Measurements from ENCODE around the gene PRXL2C. TPM values are rescaled to one million over a fixed set of nuclear protein-coding genes. Genes with fewer than 3 reads are reported as not detected.
"Not testable (repeated sequence)": the region's sequence is repeated elsewhere in the genome, so short reads cannot be mapped to it uniquely, and the experiment has no call there.

PRXL2C gene
- total RNA-seq (10 to 100 TPM; 21.1 to 25.8 TPM), total RNA-seq (32.4 to 50.2 reads per million in 2 donors)

DNA sequence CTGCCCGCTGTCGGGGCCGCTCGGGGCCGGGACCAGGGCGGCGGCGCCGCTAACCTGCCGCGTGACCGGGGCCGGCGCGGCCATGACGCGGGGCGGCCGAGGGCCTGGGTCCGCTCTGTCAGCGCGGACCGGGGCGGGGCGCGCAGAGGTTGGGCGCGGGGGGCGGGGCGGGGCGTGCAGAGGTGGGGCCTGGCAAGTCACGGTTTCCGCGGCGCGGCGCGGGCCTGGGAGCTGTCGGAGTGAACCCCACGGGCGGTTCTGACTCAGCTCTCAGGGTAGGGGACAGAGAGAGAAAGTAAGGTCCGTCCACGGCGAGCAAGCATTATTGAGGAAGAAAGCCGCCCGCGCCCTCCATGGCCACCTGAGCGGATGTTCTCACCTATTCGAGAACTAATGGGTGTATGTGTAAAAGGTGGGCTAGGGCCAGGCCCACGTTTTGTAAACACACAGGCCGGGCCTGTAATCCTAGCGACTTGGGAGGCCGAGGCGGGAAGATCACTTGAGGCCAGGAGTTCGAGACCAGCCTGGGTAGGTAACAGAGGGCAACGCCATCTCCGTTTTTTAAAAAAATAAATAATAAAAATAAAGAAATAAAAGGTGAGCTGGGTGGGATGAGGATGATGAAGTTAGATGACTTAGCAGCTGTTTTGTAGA, at the start of gene PRXL2C:
TSS of gene PRXL2C (minus strand) at position 120 of the 654 bp plus-strand sequence. CDS start at position 84, 36 bp downstream.
- no peaks in the 10 kb centered on the region for H3K36me3 Mint-ChIP-seq (ENCODE audit: low read depth)
- peaks cover 25% of the 10 kb centered on the region for H3K4me1 Mint-ChIP-seq
- ATAC-seq (peak; percentile 74), DNase-seq (peak; percentile 66 to 80 (median 79))
- H3K4me3 Mint-ChIP-seq, result peak within 1 kb of the TSS; percentile 97
- no peaks in the 10 kb centered on the region for H3K9me3 ChIP-seq (ENCODE audit: control insufficient read depth, low read length, poor library complexity, severe bottlenecking)
- no peaks in the 10 kb centered on the region for H3K27me3 Mint-ChIP-seq
- H3K27ac Mint-ChIP-seq, result peak within 1 kb of the TSS; percentile 99

DNA sequence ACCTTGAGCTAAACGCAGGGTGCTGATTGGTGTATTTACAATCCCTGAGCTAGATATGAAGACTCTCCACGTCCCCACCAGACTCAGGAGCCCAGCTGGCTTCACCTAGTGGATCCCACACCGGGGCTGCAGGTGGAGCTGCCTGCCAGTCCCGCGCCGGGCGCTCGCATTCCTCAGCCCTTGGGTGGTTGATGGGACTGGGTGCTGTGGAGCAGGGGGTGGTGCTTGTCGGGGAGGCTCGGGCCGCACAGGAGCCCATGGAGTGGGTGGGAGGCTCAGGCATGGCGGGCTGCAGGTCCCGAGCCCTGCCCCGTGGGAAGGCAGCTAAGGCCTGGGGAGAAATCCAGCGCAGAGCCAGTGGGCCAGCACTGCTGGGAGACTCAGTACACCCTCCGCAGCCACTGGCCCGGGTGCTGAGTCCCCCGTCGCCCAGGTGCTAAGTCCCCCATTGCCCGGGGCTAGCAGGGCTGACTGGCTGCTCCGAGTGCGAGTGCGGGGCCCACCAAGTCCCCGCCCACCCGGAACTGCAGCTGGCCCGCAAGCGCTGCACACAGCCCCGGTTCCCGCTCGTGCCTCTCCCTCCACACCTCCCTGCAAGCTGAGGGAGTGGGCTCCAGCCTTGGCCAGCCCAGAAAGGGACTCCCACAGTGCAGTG, 45.7 kb upstream of the PRXL2C start:
- H3K4me3 Mint-ChIP-seq; H3K27ac Mint-ChIP-seq; H3K4me1 Mint-ChIP-seq; H3K27me3 Mint-ChIP-seq; ATAC-seq; H3K9me3 ChIP-seq (ENCODE audit: control insufficient read depth, low read length, poor library complexity, severe bottlenecking); H3K36me3 Mint-ChIP-seq (ENCODE audit: low read depth); DNase-seq: not testable (repeated sequence)

GRCh38 chr9:96691326-96691725, 36.2 kb upstream of the PRXL2C start:
- Mint-ChIP-seq H3K4me3 (no peak overlapping the region), H3K4me1 (peaks cover 3% of the 10 kb centered on the region), H3K27me3 (no peaks in the 10 kb centered on the region), H3K36me3 (ENCODE audit: low read depth) (no peaks in the 10 kb centered on the region), H3K27ac (no peak overlapping the region)
- ATAC-seq (no peak), DNase-seq (no peak)
- no peaks in the 10 kb centered on the region for H3K9me3 ChIP-seq (ENCODE audit: control insufficient read depth, low read length, poor library complexity, severe bottlenecking)

- Mint-ChIP-seq H3K27me3 (no peaks in the 10 kb centered on the region), H3K36me3 (ENCODE audit: low read depth) (no peaks in the 10 kb centered on the region), H3K4me1 (peaks cover 5% of the 10 kb centered on the region), H3K4me3 (no peak overlapping the region), H3K27ac (no peak overlapping the region)
- DNase-seq, result no peak
- ATAC-seq, result no peak
- no peaks in the 10 kb centered on the region for H3K9me3 ChIP-seq (ENCODE audit: control insufficient read depth, low read length, poor library complexity, severe bottlenecking)
Observed at GRCh38 chr9:96688745-96689464, 33.8 kb upstream of the PRXL2C start.

GRCh38 chr9:96688187-96688586, 33.1 kb upstream of the PRXL2C start:
- no peak overlapping the region for H3K27ac Mint-ChIP-seq
- no peaks in the 10 kb centered on the region for H3K9me3 ChIP-seq (ENCODE audit: control insufficient read depth, low read length, poor library complexity, severe bottlenecking)
- no peaks in the 10 kb centered on the region for H3K27me3 Mint-ChIP-seq
- no peak for ATAC-seq
- no peak overlapping the region for H3K4me3 Mint-ChIP-seq
- H3K36me3 Mint-ChIP-seq (ENCODE audit: low read depth), result no peaks in the 10 kb centered on the region
- H3K4me1 Mint-ChIP-seq, result peaks cover 5% of the 10 kb centered on the region
- no peak for DNase-seq

DNA sequence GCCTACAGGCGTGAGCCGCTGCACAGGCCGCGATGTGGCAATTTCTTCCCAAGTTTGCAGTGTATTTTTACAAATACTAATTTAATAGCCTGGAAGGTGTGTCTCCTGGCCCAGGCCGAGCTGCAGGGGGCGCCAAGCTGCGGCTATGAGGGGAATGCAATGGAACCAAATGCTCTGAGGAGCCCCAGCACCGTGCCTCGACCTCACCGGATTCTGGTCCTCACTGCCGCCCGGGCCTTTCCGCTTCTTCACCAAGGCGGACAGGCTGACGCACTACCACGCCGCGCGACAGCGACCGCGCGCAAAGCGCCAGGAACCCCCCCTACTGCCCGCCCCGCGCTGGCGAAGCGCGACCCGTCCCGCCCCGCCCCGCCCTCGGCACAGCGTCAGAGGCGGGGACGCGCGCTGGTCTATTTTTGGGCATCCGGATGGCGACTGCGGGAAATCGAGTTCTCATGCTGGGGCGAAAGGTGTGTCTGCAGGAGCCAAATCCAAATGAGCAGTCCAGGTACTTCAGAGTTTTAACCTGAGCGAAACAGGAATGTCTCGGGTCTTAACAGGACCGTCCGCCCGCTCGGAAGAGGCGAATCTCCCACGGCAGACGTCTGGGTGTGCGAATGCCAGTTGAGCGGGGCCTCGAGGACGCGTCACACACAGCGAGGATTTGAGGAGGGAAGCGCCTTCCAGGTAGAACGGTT, 31.7 kb upstream of the PRXL2C start:
- H3K36me3 Mint-ChIP-seq (ENCODE audit: low read depth), result no peaks in the 10 kb centered on the region
- peak; percentile 94 for ATAC-seq

DNA sequence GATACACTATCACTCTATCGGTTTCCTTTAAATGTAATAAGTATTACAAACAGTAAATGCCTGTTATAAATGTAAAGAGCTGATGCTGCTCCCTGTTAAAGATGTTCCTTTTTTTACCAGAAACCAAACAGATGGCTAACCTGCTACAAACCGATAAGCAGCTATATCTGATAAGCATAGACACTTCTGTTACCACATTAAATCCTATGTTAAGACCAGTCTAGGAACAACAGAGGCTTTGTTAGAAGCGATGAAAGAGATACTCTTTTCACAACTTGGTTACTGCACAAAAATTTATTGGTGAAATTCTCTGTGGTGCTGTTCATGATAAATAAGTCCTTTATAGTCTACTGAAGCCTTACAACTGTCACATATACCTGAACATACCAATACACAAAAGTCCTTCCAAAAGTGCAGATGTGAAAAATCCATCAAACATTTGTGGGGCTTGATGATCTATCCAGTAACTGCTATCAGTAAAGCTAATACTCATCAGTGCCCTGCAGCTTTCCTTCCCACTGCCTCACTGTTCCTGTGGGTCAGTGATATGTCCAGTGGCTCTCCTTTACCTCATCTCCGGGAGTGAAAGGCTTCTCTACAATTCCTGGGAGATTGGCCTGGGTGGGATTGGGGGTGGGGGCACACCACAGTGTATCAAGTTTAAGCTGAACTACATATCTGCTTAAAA, 25.8 kb upstream of the PRXL2C start:
- H3K27ac Mint-ChIP-seq, result no peak overlapping the region
- H3K4me3 Mint-ChIP-seq, result no peak overlapping the region
- H3K27me3 Mint-ChIP-seq, result no peaks in the 10 kb centered on the region
- peaks cover 3% of the 10 kb centered on the region for H3K9me3 ChIP-seq (ENCODE audit: control insufficient read depth, low read length, poor library complexity, severe bottlenecking)
- no peak for DNase-seq
- ATAC-seq, result no peak
- peaks cover 2% of the 10 kb centered on the region for H3K4me1 Mint-ChIP-seq
- H3K36me3 Mint-ChIP-seq (ENCODE audit: low read depth), result no peaks in the 10 kb centered on the region

More for the DNA sequence above, 31.7 kb upstream of the PRXL2C start:
- Mint-ChIP-seq H3K27me3 (no peaks in the 10 kb centered on the region), H3K27ac (peak overlapping the region; percentile 83), H3K4me3 (peak overlapping the region; percentile 90), H3K4me1 (peaks cover 5% of the 10 kb centered on the region)
- H3K9me3 ChIP-seq (ENCODE audit: control insufficient read depth, low read length, poor library complexity, severe bottlenecking), result no peaks in the 10 kb centered on the region
- peak; percentile 44 to 70 (median 68) for DNase-seq

DNA sequence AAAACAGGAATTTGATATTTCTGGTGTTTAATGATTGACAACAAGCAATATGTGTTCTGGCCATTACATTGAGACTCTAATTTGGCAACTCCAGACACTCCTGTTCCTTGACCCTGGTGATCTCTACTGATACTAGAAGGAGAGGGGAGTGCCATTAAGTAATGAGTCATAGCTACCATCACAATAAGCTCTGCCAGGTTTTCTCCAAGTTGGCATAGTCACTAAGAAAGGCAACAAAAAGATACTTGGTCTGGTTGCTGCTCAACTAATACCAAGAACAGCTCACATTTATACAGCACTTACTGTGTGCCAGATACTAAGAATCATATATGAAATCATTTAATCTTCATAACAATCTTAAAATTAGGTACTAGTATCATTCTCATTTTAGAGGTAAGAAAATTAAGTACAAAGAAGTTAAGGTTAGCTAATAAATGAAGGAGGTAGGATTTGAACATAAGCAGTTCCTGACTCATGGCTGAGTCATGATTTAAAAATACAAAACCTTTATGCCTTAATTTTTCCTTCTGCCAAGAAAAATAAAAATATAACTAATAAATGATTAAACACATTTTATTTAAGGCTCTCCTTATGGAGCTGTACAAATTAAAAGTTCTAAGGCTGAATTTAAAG, 19.9 kb upstream of the PRXL2C start:
- DNase-seq (no peak), ATAC-seq (no peak)
- Mint-ChIP-seq H3K4me3 (no peak overlapping the region), H3K36me3 (ENCODE audit: low read depth) (no peaks in the 10 kb centered on the region), H3K27me3 (peaks cover 14% of the 10 kb centered on the region), H3K27ac (no peak overlapping the region), H3K4me1 (no peaks in the 10 kb centered on the region)
- peaks cover 3% of the 10 kb centered on the region for H3K9me3 ChIP-seq (ENCODE audit: control insufficient read depth, low read length, poor library complexity, severe bottlenecking)

DNA sequence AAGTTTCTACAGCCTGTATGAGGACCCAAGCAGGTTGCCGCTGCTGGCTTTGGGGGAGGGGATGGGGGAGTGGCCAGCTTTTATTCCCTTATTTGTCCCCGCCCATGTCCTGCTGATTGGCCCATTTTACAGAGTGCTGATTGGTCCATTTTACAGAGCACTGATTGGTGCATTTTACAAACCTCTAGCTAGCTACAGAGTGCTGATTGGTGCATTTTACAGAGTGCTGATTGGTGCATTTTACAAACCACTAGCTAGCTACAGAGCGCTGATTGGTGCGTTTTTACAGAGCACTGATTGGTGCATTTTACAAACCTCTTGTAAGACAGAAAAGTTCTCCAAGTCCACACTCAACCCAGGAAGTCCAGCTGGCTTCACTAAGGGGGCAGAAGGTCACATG, 18.7 kb upstream of the PRXL2C start:
- not testable (repeated sequence) for ATAC-seq; H3K9me3 ChIP-seq (ENCODE audit: control insufficient read depth, low read length, poor library complexity, severe bottlenecking); H3K4me1 Mint-ChIP-seq; H3K4me3 Mint-ChIP-seq; H3K36me3 Mint-ChIP-seq (ENCODE audit: low read depth); H3K27ac Mint-ChIP-seq; DNase-seq
- H3K27me3 Mint-ChIP-seq, result peaks cover 14% of the 10 kb centered on the region

- ATAC-seq (no peak), DNase-seq (no peak)
- H3K27me3 Mint-ChIP-seq, result peaks cover 21% of the 10 kb centered on the region
- no peak overlapping the region for H3K4me3 Mint-ChIP-seq
- H3K36me3 Mint-ChIP-seq (ENCODE audit: low read depth), result no peaks in the 10 kb centered on the region
- no peaks in the 10 kb centered on the region for H3K9me3 ChIP-seq (ENCODE audit: control insufficient read depth, low read length, poor library complexity, severe bottlenecking)
- H3K4me1 Mint-ChIP-seq, result peaks cover 2% of the 10 kb centered on the region
- H3K27ac Mint-ChIP-seq, result no peak overlapping the region
Observed at GRCh38 chr9:96668868-96669534, 13.9 kb upstream of the PRXL2C start.

- DNase-seq (no peak), ATAC-seq (no peak)
- no peaks in the 10 kb centered on the region for H3K9me3 ChIP-seq (ENCODE audit: control insufficient read depth, low read length, poor library complexity, severe bottlenecking)
- H3K4me3 Mint-ChIP-seq, result no peak overlapping the region
- peaks cover 2% of the 10 kb centered on the region for H3K4me1 Mint-ChIP-seq
- H3K27ac Mint-ChIP-seq, result no peak overlapping the region
- no peaks in the 10 kb centered on the region for H3K36me3 Mint-ChIP-seq (ENCODE audit: low read depth)
- peaks cover 23% of the 10 kb centered on the region for H3K27me3 Mint-ChIP-seq
Observed at GRCh38 chr9:96667363-96667728, 12.2 kb upstream of the PRXL2C start.
